T-helper 2 cell treated with Interferon-gamma antibody and Interleukin-4, amounts not matched to agents 5 μg/mL and 100 μg/mL, for 36 hours (primary cell): Measurements from ENCODE around the gene TECPR2.

Source experiments
- DNase-seq: peaks from one replicate; pipeline ENCODE4 v3.0.0; 2021; ENCODE audit warnings: low spot score
- H3K27ac Mint-ChIP-seq: one replicate; pipeline ENCODE4 v1.8.0; 2021; ENCODE audit warnings: mild to moderate bottlenecking, mixed read lengths
- H3K27me3 Mint-ChIP-seq: one replicate; pipeline ENCODE4 v1.8.0; 2021; ENCODE audit warnings: low read depth, mixed read lengths
- H3K36me3 Mint-ChIP-seq: one replicate; pipeline ENCODE4 v1.8.0; 2021; ENCODE audit warnings: low read depth, mixed read lengths
- H3K4me1 Mint-ChIP-seq: one replicate; pipeline ENCODE4 v1.8.0; 2021; ENCODE audit warnings: low read depth, mixed read lengths
- H3K4me3 Mint-ChIP-seq: one replicate; pipeline ENCODE4 v1.8.0; 2022; ENCODE audit warnings: mild to moderate bottlenecking, moderate library complexity, mixed read lengths
- H3K9me3 Mint-ChIP-seq: one replicate; pipeline ENCODE4 v1.8.0; 2021; ENCODE audit warnings: mixed read lengths

The TECPR2 gene

GRCh38 chr14:102508410-102508773 lies 145.7 kb downstream of the TECPR2 start:
- Mint-ChIP-seq H3K4me1 (peaks cover 11% of the 10 kb centered on the region), H3K27me3 (no peaks in the 10 kb centered on the region), H3K27ac (no peak overlapping the region), H3K9me3 (no peaks in the 10 kb centered on the region), H3K4me3 (peak overlapping the region; percentile 68), H3K36me3 (peaks cover 5% of the 10 kb centered on the region)
- no peak for DNase-seq

GRCh38 chr14:102508774-102509745 lies 146.3 kb downstream of the TECPR2 start:
- H3K4me3 Mint-ChIP-seq = peak overlapping the region; percentile 68
- H3K4me1 Mint-ChIP-seq = peaks cover 11% of the 10 kb centered on the region
- peaks cover 1% of the 10 kb centered on the region for H3K27me3 Mint-ChIP-seq
- no peaks in the 10 kb centered on the region for H3K9me3 Mint-ChIP-seq
- DNase-seq = no peak
- H3K27ac Mint-ChIP-seq = no peak overlapping the region
- peaks cover 5% of the 10 kb centered on the region for H3K36me3 Mint-ChIP-seq

- peaks cover 2% of the 10 kb centered on the region for H3K27me3 Mint-ChIP-seq
- peaks cover 11% of the 10 kb centered on the region for H3K4me1 Mint-ChIP-seq
- peak within 1 kb of the TSS; percentile 83 for H3K4me3 Mint-ChIP-seq
- H3K27ac Mint-ChIP-seq = peak within 1 kb of the TSS; percentile 36
- peak; percentile 94 for DNase-seq
- peaks cover 5% of the 10 kb centered on the region for H3K36me3 Mint-ChIP-seq
- H3K9me3 Mint-ChIP-seq = no peaks in the 10 kb centered on the region
Measured at GRCh38 chr14:102509746-102510615, 147.2 kb downstream of the TECPR2 start, which contains the start of gene ANKRD9. Gene ANKRD9 (minus strand): TSS chr14:102509776. CDS start chr14:102507889, 1,887 bp downstream.

GRCh38 chr14:102510616-102511520 lies 148.1 kb downstream of the TECPR2 start:
- peak; percentile 24 for DNase-seq
- no peaks in the 10 kb centered on the region for H3K9me3 Mint-ChIP-seq
- peak overlapping the region; percentile 67 for H3K27ac Mint-ChIP-seq
- peaks cover 5% of the 10 kb centered on the region for H3K36me3 Mint-ChIP-seq
- H3K4me3 Mint-ChIP-seq = peak overlapping the region; percentile 83
- H3K27me3 Mint-ChIP-seq = peaks cover 2% of the 10 kb centered on the region
- H3K4me1 Mint-ChIP-seq = peaks cover 11% of the 10 kb centered on the region

- H3K27me3 Mint-ChIP-seq = peaks cover 2% of the 10 kb centered on the region
Measured at GRCh38 chr14:102511538-102511937, 148.8 kb downstream of the TECPR2 start.

GRCh38 chr14:102512793-102513300 lies 150.1 kb downstream of the TECPR2 start:
- Mint-ChIP-seq H3K4me3 (no peak overlapping the region), H3K4me1 (peaks cover 14% of the 10 kb centered on the region), H3K9me3 (no peaks in the 10 kb centered on the region), H3K27ac (no peak overlapping the region), H3K36me3 (peaks cover 2% of the 10 kb centered on the region), H3K27me3 (peaks cover 2% of the 10 kb centered on the region)
- DNase-seq = no peak

More at GRCh38 chr14:102511538-102511937, 148.8 kb downstream of the TECPR2 start:
- Mint-ChIP-seq H3K9me3 (no peaks in the 10 kb centered on the region), H3K27ac (no peak overlapping the region), H3K36me3 (peaks cover 5% of the 10 kb centered on the region), H3K4me1 (peaks cover 14% of the 10 kb centered on the region), H3K4me3 (peak overlapping the region; percentile 32)
- DNase-seq = no peak

GRCh38 chr14:102513899-102514772 lies 151.4 kb downstream of the TECPR2 start:
- H3K27ac Mint-ChIP-seq = no peak overlapping the region
- DNase-seq = no peak
- H3K9me3 Mint-ChIP-seq = no peaks in the 10 kb centered on the region
- H3K4me3 Mint-ChIP-seq = no peak overlapping the region
- H3K36me3 Mint-ChIP-seq = no peaks in the 10 kb centered on the region
- peaks cover 6% of the 10 kb centered on the region for H3K4me1 Mint-ChIP-seq
- H3K27me3 Mint-ChIP-seq = peaks cover 5% of the 10 kb centered on the region

GRCh38 chr14:102514987-102515733 lies 152.4 kb downstream of the TECPR2 start:
- Mint-ChIP-seq H3K4me1 (peaks cover 6% of the 10 kb centered on the region), H3K27me3 (peaks cover 5% of the 10 kb centered on the region), H3K9me3 (no peaks in the 10 kb centered on the region), H3K27ac (no peak overlapping the region), H3K36me3 (no peaks in the 10 kb centered on the region), H3K4me3 (no peak overlapping the region)
- DNase-seq = no peak

GRCh38 chr14:102516531-102517391 lies 154.0 kb downstream of the TECPR2 start:
- H3K4me1 Mint-ChIP-seq = peaks cover 3% of the 10 kb centered on the region
- H3K4me3 Mint-ChIP-seq = peak overlapping the region; percentile 83
- no peaks in the 10 kb centered on the region for H3K9me3 Mint-ChIP-seq
- peak overlapping the region; percentile 76 for H3K27ac Mint-ChIP-seq
- H3K27me3 Mint-ChIP-seq = peaks cover 5% of the 10 kb centered on the region
- peak; percentile 68 for DNase-seq
- no peaks in the 10 kb centered on the region for H3K36me3 Mint-ChIP-seq

- H3K4me3 Mint-ChIP-seq = peak overlapping the region; percentile 81
- H3K27me3 Mint-ChIP-seq = peaks cover 5% of the 10 kb centered on the region
- peaks cover 3% of the 10 kb centered on the region for H3K4me1 Mint-ChIP-seq
- DNase-seq = no peak
- no peaks in the 10 kb centered on the region for H3K36me3 Mint-ChIP-seq
- H3K27ac Mint-ChIP-seq = peak overlapping the region; percentile 63
- H3K9me3 Mint-ChIP-seq = no peaks in the 10 kb centered on the region
Measured at GRCh38 chr14:102517392-102518062, 154.8 kb downstream of the TECPR2 start.
